LNCaP clone FGC (cell line): ENCODE measurements around the gene LCAT.
"Not testable (repeated sequence)": the region's sequence is repeated elsewhere in the genome, so short reads cannot be mapped to it uniquely, and the experiment has no call there.

Experiments
- DNase-seq: peaks from one replicate; pipeline ENCODE4 v3.0.0-alpha.2; 2011; ENCODE audit warnings: low read depth
- H3K4me3 ChIP-seq: 2 replicates; pipeline ENCODE4 v1.5.1; 2011; ENCODE audit warnings: mild to moderate bottlenecking, low read depth, low read length, control low read depth
- CTCF ChIP-seq: IDR thresholded peaks from 2 replicates; pipeline ENCODE4 v1.5.1; 2012; ENCODE audit warnings: mild to moderate bottlenecking; ENCODE audit not compliant: control insufficient read depth, insufficient read depth; ENCODE audit errors: extremely low read depth

Gene LCAT

GRCh38 chr16:67940446-67941089 lies 3.4 kb downstream of the LCAT start:
- H3K4me3 ChIP-seq = no peak overlapping the region
- DNase-seq = no peak
- TF ChIP-seq CTCF = no peak

GRCh38 chr16:67939507-67940445 lies 4.1 kb downstream of the LCAT start:
- TF ChIP-seq CTCF = no peak
- H3K4me3 ChIP-seq = no peak overlapping the region
- no peak for DNase-seq

GRCh38 chr16:67937713-67938112 lies 6.2 kb downstream of the LCAT start:
- H3K4me3 ChIP-seq, DNase-seq: not testable (repeated sequence)

GRCh38 chr16:67936880-67937605 lies 6.9 kb downstream of the LCAT start:
- no peak for DNase-seq
- peak overlapping the region; percentile 99 for H3K4me3 ChIP-seq
- TF ChIP-seq CTCF = no peak

GRCh38 chr16:67936124-67936879 lies 7.6 kb downstream of the LCAT start, which contains the start of gene PSMB10:
Gene PSMB10 (minus strand): TSS chr16:67936850. CDS start chr16:67936749, 101 bp downstream.
- TF ChIP-seq CTCF = no peak
- peak within 1 kb of the TSS; percentile 99 for H3K4me3 ChIP-seq
- no peak for DNase-seq

- peak; percentile 95 for DNase-seq
- peak overlapping the region; percentile 99 for H3K4me3 ChIP-seq
- no peak for TF ChIP-seq CTCF
Observed at GRCh38 chr16:67935402-67936123, 8.4 kb downstream of the LCAT start.
